SW480 (cell line): ENCODE measurements around the gene PXDN.
"Not testable (repeated sequence)": the region's sequence is repeated elsewhere in the genome, so short reads cannot be mapped to it uniquely, and the experiment has no call there.

Source experiments
- DNase-seq: peaks from one replicate; pipeline ENCODE4 v3.0.0-alpha.2; 2016; ENCODE audit warnings: low spot score

The PXDN gene

DNA sequence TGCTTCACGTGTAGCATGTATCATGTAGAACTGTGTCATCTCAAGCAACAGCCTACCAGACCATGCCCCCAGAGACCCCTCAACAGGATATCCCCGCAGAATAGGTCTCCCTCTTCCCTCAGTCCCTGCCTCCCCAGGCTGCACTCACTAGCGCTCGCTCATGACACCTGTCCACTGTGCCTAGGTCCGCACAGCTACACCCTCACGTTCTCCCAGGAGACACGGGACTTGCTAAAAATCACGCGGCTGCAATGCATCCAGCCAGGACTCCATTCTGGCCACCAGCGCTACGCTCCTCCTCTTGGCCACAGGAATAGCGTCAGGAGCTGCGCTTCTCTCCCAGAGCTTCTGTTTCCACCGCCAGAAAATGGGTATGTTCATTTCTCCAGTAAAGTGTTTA is 2.5 kb downstream of the PXDN start:
- no peak for DNase-seq

DNA sequence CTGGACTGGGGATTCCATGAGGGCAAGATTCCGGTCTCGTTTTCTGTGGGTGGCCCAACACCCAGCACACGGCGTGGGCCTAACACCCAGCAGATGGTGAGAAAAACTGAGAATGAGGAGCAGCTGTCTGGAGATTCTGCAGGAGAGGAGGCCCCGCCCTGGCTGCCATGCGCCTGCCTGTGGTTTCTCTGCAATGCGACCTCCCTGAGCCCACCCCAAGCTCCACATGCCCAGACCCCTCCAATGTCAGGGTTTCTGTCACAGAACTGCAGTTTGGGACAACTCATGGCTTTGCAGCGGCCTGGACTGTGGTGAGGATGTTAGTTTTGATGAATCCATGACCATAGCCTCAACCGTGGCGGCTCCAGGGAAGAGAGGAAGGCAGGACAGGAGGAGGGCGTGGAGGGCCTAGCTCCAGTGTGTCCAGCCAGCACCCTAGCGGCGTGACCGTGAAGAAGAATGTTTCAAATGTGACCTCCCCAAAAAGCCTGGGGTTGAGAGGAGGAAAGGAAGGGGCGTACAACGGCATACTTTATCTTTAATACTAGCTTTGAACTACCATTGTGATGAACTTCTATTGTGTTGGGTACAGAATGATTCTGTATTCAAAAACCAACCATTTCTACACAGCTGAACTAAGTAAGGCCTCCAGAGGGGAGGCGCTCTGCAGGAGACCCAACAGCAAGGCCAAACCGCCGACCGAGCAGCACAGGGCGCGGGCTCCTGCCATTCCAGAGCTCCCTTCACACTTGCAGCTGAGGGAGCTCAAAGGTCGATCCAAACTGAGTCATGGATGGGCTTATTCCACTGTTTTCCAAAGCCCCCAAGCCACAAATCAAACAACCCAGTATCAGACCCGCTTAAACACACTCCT is 3.4 kb downstream of the PXDN start:
- no peak for DNase-seq

DNA sequence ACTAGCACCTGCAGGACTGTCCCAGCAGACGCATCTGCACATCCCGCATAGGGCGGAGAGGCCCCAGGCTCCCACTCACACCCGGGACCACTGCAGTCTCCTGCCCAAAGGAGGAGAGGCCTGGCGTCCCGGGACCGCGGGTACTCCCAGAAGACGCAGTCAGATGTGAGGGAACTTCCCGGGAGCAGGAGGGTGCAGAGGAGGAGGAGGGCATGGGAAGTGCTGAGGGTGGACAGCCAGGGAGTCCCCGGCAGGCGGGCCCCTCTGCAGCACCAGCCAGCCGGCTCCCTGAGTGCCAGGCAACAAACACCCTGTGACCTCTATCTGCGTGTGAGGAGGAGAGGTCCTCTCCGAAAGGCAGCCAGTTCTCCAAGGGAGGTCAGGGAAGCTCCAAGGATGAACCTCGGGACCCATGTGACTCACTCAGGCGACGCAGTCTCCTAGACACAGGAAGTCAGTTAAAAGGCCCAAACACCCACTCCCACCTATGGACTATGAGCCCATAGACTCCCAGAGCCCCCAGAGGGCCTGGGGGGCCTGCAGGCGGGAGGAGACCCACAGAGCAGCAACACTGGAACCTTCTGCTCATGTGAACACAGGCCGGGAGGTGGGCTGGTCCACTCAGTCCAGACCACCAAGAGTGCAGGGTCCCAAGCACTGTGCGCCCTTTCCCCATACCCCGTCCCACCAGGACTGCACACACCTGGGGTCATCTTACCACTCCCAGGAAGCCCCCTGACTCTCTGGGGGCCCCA is 4.2 kb downstream of the PXDN start:
- no peak for DNase-seq

GRCh38 chr2:1739322-1739957 is 4.9 kb downstream of the PXDN start:
- DNase-seq = no peak

GRCh38 chr2:1738646-1739302 is 5.5 kb downstream of the PXDN start:
- no peak for DNase-seq

- DNase-seq = no peak
These were observed 6.2 kb downstream of the PXDN start for GRCh38 chr2:1738163-1738562.

DNA sequence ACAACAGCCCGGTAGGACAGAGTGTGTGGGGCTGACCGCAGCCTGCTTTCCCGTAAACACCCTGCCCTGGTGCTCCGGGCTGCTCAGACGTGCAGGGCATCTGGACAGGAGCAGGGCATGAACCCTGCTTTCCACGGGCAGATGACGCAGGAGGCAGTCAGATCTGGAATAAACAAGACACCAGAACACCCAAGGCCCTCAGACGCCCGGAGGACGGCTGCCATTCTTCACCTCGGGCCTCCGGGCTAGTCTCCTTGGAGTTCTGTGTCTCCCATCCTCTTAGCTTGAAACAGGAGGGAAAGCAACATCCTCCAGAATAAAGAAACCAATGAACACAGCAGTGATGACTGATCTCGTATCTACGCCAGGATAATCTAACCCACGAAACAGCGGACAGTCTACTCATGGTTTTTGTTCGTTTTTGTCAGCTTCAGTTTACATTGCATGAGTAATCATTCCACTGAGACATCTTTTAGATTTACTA is 7.3 kb downstream of the PXDN start:
- DNase-seq = no peak

DNA sequence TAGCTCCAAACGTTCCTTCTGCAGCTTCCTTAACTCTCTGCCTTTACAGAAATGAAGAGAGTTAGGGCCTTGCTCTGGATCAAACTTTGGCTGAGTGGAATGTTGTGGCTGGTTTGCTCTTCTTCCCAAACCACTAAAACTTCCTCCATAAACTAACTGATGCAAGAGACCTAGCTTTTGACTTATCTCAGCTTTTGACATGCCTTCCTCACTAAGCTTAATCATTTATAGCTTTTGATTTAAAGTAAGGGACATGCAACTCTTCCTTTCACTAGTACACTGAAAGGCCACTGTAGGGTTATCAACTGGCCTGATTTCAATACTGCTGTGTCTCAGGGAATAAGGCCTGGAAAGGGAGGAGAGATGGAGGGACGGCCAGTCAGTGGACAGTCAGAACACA is 8.3 kb downstream of the PXDN start:
- no peak for DNase-seq

GRCh38 chr2:1733298-1733697 is 11.0 kb downstream of the PXDN start:
- not testable (repeated sequence) for DNase-seq

- DNase-seq = no peak
These were observed 12.1 kb downstream of the PXDN start for GRCh38 chr2:1731963-1732768.

GRCh38 chr2:1731447-1731962 is 12.8 kb downstream of the PXDN start:
- no peak for DNase-seq

GRCh38 chr2:1730015-1730927 is 14.0 kb downstream of the PXDN start:
- no peak for DNase-seq

- no peak for DNase-seq
These were observed 15.1 kb downstream of the PXDN start for GRCh38 chr2:1729242-1729641.

DNA sequence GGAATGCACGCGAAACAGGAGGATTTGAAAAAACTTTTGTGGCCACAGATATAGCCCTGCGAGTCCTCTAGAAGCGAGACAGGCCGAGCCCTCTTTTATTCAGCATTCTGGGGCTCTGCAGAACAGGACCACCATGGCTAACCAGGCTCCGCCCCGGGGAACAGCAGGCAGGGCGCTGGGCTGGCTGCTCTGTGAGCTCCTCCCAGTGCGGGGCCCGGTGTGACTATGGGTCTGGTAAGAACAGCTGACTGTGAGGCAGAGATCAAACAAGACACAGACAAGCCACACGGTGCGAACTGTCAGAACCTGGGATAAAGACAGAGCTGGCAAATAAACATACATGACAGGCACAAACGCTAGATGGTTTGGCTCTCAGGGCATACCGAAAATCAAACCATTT is 15.5 kb downstream of the PXDN start:
- DNase-seq = no peak

DNA sequence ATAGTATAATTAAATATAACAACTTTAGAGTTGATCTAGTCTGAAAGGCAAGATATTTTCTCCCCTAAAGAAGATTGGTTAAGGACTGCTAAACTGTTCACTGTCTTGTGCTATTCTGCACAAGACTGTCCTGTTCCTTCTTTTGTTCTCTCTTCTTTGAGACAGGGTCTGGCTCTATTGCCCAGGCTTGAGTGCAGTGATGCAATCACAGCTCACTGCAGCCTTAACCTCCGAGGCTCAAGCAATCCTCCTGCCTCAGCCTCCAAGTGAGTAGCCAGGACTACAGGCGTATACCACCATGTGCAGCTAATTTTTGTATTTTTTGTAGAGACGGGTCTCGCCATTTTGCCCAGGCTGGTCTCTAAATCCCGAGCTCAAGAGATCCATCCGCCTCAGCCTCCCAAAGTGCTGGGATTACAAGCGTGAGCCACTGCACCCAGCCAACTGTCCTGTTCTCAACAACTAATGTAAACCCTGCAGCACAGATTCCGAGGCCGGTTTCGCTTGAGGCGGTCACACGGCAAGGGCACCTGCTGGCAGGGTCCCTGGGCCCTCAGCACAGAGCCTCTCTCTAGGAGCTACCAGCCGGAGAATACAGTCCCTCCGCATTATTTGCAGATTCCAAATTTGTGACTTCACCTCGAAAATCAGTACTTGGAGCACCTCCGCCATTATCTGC is 16.4 kb downstream of the PXDN start:
- DNase-seq = no peak

DNA sequence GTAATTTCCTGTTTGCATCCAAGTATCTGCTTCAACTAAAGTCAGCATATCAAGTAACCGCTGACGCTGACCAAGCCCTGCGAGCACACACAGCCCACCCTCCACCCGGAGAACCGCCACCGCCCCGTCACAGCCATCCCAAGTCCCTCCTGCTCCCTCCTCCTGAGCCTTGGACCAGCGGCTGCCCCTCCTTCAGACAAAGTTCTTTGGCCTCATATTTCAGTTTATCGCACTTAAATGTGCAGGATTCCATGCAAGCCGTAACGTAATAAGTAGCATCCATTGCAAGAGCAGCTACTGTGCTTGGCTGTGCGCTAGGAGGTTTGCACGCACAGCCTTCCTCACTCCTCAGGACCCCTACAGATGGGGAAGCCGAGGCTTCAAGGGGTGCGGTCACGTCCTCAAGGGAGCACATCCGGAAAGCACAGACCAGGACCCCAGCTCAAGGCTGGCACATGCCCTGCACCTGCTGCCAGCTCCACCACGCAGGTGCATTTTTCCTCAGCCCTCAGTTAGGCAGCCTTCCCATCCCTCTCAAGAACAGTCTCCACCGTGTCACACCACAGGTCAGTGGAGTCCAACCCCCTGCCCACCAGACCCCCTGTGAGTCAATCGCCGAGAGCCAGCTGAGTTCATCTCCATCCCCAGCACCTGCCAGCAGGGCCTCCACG is 17.1 kb downstream of the PXDN start:
- DNase-seq = no peak

- DNase-seq = no peak
These were observed 17.8 kb downstream of the PXDN start for GRCh38 chr2:1726558-1726957.

- not testable (repeated sequence) for DNase-seq
These were observed 20.0 kb downstream of the PXDN start for GRCh38 chr2:1724351-1724750.
